GM10248 (cell line): Measurements from ENCODE around the gene DAB2IP.

Experiments
- CTCF ChIA-PET: fragments of 300-600 bp; sonication (Branson Sonifier 250); formaldehyde crosslinking; extraction: SDS; loops from one replicate; lab custom pipeline; 2021; ENCODE audit warnings: antibody characterized with exemption; lab: Yijun Ruan, JAX
- POLR2A ChIA-PET: fragments of 350-650 bp; sonication (Branson Sonifier 250); formaldehyde crosslinking; extraction: SDS; loops from one replicate; lab custom pipeline; 2020; ENCODE audit warnings: antibody characterized with exemption; lab: Yijun Ruan, JAX
- DNase-seq: peaks from one replicate; pipeline ENCODE4 v3.0.0; 2012; ENCODE audit errors: extremely low spot score
- TF ChIP-seq, protein P1 (sequence below): IDR thresholded peaks from 2 replicates; pipeline ENCODE4 v1.5.1; 2012; ENCODE audit warnings: mild to moderate bottlenecking, low read depth; ENCODE audit errors: extremely low read depth, missing control alignments, control extremely low read depth

DAB2IP gene

DNA sequence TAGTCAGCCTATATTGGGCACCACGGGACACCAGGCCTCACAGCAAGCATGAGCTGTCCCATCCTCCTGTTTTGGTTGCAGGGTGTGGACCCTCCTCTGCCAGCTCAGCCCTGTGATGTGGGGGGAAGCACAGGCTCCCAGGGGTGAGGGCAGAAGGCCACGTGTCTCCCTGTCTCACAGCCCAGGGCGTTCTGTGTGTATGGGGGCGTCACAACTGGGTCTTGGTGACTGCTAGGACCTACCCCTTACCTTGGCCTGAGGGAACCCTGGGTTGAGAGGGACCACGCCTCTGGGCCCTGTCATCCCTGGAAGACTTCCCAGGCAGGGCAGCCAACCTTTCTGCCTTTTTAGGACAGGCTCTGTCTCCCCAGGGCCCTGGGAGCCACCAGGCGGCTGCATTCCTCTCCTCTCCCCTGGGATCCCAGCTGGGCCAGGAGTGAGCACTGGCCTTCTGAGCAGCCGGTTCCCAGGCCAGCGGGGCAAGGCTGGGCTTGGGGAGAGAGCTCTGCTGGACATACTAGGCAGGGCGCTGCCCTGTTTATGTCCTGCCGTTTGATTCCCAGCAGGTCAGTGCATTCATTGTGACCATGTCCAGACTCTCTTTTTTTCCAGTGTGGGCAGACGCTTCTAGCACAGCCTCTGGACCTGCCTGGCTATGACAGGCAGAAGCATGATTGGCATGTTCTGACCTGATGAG, 97.4 kb downstream of the DAB2IP start:
- POLR2A ChIA-PET: interaction anchor here (0.5 kb wide), 1 partner anchor 107 kb away, joined by 6 read pairs; no protein-coding TSS in a partner anchor
- TF ChIP-seq, protein P1, sequence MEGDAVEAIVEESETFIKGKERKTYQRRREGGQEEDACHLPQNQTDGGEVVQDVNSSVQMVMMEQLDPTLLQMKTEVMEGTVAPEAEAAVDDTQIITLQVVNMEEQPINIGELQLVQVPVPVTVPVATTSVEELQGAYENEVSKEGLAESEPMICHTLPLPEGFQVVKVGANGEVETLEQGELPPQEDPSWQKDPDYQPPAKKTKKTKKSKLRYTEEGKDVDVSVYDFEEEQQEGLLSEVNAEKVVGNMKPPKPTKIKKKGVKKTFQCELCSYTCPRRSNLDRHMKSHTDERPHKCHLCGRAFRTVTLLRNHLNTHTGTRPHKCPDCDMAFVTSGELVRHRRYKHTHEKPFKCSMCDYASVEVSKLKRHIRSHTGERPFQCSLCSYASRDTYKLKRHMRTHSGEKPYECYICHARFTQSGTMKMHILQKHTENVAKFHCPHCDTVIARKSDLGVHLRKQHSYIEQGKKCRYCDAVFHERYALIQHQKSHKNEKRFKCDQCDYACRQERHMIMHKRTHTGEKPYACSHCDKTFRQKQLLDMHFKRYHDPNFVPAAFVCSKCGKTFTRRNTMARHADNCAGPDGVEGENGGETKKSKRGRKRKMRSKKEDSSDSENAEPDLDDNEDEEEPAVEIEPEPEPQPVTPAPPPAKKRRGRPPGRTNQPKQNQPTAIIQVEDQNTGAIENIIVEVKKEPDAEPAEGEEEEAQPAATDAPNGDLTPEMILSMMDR: no peak
- CTCF ChIA-PET: no interaction called here
- DNase-seq: no peak

- ChIA-PET CTCF (interaction anchor here (1.0 kb wide), 1 partner anchor 12 kb away, joined by 3 read pairs; no protein-coding TSS in a partner anchor), POLR2A (no interaction called here)
- TF ChIP-seq, protein P1: no peak
Observed at GRCh38 chr9:121749614-121750013, 98.2 kb downstream of the DAB2IP start.

GRCh38 chr9:121750259-121750714, 98.9 kb downstream of the DAB2IP start:
- POLR2A ChIA-PET: no interaction called here
- DNase-seq: no peak
- TF ChIP-seq, protein P1: no peak
- CTCF ChIA-PET: interaction anchor here (1.0 to 1.7 kb wide), 3 partner anchors 11 to 54 kb away, joined by 3 read pairs; no protein-coding TSS in a partner anchor

More at GRCh38 chr9:121749614-121750013, 98.2 kb downstream of the DAB2IP start:
- DNase-seq: no peak

GRCh38 chr9:121750715-121751623, 99.5 kb downstream of the DAB2IP start:
- POLR2A ChIA-PET: no interaction called here
- CTCF ChIA-PET: interaction anchor here (0.6 to 1.7 kb wide), 4 partner anchors 12 to 55 kb away, joined by 3 read pairs; no protein-coding TSS in a partner anchor
- DNase-seq: no peak
- TF ChIP-seq, protein P1: no peak

DNA sequence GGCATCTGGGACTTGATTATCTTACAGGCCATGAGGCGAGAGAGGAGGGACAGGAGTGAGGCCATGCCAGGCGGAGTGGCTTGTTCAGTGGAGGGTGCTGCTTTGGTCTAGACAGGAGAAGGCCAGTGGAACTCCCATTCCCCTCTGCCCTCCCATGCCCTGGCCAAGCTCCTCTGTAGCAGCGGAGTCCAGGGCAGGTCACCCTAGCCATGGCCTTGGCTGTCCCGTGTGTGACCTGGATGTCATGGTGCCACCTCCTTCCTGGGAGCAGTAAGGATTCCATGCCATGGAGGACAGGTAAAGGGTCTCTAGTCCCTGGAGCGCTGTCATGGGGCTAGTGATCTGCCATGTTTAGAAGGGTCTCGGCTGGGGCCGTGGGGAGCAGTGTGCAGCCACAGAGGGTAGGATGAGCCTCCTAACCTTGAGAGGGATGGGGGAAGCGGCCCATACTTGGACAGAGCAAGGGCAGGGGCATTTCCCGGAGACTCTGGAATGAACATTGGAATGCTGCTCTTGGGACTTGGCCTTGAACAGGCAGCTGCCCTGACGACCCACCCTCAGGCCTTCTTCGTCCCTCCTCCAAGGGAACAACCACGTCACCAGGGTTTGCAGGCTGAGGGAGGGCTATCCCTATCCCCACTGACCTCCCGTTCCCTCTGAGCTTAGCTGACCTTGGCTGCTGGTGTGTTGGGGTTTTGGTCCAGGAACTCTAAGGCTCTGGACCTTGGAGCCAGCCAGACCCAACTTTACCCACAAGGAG, 100.4 kb downstream of the DAB2IP start:
- DNase-seq: no peak
- ChIA-PET POLR2A (no interaction called here), CTCF (interaction anchor here (0.6 to 1.7 kb wide), 2 partner anchors 13 to 37 kb away, joined by 3 read pairs; no protein-coding TSS in a partner anchor)
- TF ChIP-seq, protein P1: no peak
